NCI-H2107 treated with DMSO at 0.1 percent for 48 hours (cell line): Measurements from ENCODE around the gene TMEM198.

Experiments used
- DNase-seq: peaks from one replicate; lab custom pipeline; 2025; ENCODE audit not compliant: unreplicated experiment; lab: John Stamatoyannopoulos, UW

TMEM198 gene

GRCh38 chr2:219508971-219509779 is 34.7 kb upstream of the TMEM198 start:
- DNase-seq: no peak

DNA sequence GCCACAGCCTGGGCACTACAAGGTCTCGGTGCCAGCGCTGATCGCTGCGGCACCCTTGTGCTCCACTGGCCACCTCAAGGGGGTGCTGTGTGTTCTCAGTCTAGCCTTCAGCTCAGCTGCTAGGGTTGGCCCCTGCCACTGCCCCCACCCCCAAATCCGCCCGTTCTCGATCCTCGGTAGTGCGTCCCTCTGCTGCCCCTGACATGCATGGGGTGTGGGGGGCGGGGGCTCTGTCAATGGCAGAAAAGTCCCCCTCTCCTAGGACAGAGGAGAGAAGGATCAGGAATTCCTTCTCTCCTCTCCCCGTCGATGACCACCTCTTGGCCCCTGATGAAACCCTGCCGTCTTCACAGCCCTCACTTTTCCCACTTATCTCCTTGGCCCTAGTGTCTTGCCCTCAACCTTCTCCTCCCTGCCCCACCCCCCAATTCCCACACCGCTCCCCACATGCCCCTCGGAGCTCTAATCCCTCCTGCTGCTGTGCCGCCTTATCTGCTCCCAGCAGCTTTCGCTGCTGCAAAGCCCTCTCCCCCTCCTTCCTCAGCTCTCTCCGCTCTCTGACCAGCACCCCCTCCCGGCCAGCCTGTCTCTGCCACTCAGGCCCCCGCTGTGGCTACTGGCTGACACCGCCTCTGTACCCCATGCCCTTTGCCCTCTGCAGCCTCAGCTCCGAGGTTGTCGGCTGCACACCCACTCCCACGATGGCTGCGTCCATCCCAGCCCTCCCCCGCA is 33.9 kb upstream of the TMEM198 start:
- no peak for DNase-seq

GRCh38 chr2:219510512-219511135 is 33.2 kb upstream of the TMEM198 start:
- no peak for DNase-seq

- DNase-seq: no peak
Observed at GRCh38 chr2:219511547-219512325, 32.1 kb upstream of the TMEM198 start.

GRCh38 chr2:219512524-219513216 is 31.2 kb upstream of the TMEM198 start:
- no peak for DNase-seq

DNA sequence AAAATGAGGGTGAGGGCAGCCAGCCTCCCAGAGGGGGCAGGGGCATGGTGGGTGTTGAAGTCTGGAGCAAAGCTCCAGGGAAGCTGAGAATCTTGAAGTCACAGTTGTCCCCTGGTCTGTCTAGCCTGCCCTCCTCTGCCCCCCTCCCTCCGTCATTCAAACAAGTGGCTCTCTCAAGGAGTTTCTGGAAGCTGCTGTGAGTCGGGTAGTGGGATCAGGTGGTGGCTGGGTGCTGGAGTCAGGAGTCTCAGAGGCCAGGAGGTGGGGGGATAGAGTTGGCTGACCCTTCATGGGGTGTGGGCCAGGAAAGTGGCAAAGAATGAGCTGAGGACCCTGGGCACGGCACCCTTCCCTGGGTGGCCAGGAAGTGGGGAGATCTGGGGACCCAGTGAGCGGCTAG is 30.0 kb upstream of the TMEM198 start:
- no peak for DNase-seq

- no peak for DNase-seq
Observed at GRCh38 chr2:219514196-219514761, 29.5 kb upstream of the TMEM198 start, which contains the start of gene ASIC4. Gene ASIC4 (plus strand): TSS chr2:219514482. CDS start chr2:219514725, 243 bp downstream.

GRCh38 chr2:219514836-219515235 is 29.0 kb upstream of the TMEM198 start:
- no peak for DNase-seq

- no peak for DNase-seq
Observed at GRCh38 chr2:219515874-219516629, 27.8 kb upstream of the TMEM198 start.

GRCh38 chr2:219516888-219517287 is 26.9 kb upstream of the TMEM198 start:
- DNase-seq: no peak

GRCh38 chr2:219517954-219518778 is 25.7 kb upstream of the TMEM198 start:
- DNase-seq: no peak

- DNase-seq: no peak
Observed at GRCh38 chr2:219519526-219519916, 24.3 kb upstream of the TMEM198 start.

DNA sequence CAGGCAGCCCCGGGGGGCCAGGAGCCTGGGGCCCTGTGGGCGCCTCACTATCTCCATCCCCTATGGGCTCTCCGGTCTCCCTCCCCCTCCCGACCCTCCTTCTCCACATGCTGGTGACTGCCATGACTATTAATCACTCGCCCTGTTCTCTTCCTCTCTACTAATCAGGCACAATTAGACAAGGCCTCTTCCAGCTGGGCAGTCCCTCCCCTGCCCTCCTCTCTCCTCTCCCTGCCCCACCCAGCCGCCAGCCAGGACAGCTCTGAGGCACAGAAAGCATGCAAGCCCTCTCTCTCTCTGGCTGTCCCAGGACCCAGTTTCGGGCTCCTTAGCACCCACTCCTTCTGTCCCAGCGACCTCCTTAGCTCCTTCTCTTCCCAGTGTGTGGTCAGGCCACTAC is 23.7 kb upstream of the TMEM198 start:
- no peak for DNase-seq

DNA sequence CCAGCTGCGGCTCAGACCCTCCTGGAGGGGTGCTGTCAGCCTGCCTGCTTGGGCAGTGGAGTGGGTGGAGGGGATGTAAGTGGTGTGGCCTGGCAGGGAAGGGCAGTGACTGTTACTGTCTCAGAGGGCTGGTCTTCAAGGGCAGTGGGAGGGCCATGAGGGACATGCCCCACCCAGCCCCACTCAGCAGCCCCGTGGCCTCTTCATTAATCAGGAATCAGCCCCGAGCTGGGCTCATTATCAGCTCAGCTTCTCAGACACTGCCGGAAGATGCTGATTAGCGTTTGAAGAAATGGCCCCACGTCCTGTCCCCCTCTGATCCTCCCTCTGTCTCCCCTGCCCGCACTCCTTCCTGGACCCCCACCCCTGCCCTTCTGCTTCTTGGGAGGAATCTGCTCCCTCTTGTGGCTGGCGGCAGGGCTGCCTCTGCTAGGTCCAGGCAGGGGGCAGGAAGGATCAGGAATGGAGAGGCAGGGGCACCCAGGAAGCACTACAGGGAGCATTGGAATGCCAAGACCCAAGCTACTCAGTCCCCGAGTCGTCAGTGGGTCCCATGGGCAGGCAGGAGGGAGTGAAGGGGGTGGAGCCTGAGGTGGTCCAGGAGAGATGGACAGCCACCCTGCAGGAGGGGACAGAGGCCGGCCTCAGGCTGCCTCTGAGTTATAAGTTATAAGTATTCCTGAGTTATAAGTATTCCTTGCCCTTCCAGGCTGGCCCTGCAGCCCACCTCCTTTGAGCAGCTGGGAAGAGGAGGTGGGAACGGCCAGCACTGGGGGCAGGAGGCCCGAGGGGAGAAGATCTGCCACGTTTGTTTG is 22.6 kb upstream of the TMEM198 start:
- DNase-seq: no peak

DNA sequence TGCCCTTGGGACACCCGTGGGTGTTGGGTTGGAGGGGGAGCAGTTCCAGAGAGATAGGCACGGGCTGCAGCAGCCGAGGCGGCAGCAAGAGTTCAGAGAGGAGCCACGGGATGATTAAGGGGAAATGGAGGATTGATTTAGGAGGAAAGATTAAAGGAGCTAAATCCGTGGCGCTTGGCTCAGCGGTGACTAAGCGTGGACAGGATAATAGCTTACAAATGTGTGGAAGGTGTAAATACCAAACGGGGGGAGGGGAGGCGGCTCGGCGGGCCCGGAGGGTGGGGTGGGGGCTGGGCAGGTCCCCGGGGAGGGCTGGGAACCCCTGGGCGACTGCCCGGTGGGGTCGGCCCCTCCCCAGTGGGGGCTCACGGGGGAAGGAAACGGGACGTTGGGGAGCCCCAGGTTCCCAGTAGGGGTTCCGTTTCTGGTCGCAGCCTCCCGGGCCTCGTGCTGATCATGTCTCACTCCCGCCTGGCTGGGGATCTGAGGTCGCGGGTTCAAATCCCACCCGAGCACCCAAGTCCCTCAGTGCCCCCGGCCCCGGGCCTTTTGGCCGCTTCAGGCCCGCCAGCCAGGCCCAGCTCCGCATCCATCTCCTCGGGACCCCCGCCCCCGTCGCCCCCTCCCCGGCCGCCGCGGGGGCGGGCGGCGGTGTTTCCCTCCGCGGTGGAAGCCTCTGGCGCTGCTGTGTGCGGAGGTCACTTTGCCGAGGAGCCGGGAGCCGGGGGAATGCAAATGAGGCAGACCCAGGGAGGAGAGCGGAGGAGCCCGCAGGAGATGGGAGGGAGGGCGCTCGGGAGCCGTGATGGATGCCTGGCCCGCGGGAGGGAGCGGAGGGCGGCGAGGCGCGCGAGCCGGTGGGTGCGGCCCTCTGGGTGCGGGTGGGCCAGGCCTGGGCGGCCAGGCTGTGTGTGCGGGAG is 21.5 kb upstream of the TMEM198 start:
- DNase-seq: no peak

DNA sequence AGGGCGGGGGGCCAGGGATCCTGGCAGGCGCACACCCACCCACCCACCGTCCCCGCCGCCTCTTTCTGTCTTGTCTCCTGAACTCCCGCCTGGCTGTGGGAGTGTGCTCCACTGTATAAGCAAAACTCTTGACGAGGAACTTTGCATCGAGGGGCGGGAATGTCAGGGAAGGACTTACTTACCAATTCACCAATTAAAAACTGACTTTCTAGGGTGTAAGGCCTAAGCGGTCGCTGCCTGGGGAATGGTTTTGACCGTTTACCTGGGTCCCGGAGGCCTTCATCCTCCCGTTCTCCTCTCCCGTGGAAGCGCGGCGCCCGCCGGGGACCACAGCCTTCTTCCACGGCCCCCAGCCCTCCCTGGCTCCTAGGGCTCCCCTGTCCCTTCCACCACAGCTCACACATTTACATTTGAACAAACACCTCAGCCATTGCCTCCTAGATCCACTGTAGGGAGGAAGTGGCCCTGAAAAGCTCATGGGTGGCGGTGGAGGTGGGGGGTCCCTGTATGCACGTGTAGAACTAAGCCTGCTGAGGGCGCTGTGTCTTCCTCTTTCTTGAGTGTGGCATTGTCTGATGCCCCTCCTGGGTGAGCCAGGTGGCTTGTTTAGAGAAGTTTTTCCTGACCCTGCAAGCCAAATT is 20.7 kb upstream of the TMEM198 start:
- DNase-seq: no peak
